ENCODE measurements around the gene RARRES1. TPM values are rescaled to one million over a fixed set of nuclear protein-coding genes. Genes with fewer than 3 reads are reported as not detected.
A peak's percentile ranks its signal among the peaks of the same experiment; 100 is the strongest.

The RARRES1 gene, protein sequence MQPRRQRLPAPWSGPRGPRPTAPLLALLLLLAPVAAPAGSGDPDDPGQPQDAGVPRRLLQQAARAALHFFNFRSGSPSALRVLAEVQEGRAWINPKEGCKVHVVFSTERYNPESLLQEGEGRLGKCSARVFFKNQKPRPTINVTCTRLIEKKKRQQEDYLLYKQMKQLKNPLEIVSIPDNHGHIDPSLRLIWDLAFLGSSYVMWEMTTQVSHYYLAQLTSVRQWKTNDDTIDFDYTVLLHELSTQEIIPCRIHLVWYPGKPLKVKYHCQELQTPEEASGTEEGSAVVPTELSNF
- 10 to 100 TPM in 1 of 7 donors, 1 to 10 TPM in 6; 1.8 to 18.7 (median 4.7) TPM for total RNA-seq
- polyA plus RNA-seq: 10 to 100 TPM in 1 of 3 donors, 1 to 10 TPM in 2; 2.2 to 20.9 (median 6.2) TPM
- long read RNA-seq, donor 1, partial matches to known transcripts: 0 of 3 reads
- long read RNA-seq, donor 1, other reads (novel, unspliced or antisense): 0 of 3 reads
- long read RNA-seq, donor 2, partial matches to known transcripts: 0 of 1 reads
- long read RNA-seq, donor 2, other reads (novel, unspliced or antisense): 0 of 1 reads

DNA sequence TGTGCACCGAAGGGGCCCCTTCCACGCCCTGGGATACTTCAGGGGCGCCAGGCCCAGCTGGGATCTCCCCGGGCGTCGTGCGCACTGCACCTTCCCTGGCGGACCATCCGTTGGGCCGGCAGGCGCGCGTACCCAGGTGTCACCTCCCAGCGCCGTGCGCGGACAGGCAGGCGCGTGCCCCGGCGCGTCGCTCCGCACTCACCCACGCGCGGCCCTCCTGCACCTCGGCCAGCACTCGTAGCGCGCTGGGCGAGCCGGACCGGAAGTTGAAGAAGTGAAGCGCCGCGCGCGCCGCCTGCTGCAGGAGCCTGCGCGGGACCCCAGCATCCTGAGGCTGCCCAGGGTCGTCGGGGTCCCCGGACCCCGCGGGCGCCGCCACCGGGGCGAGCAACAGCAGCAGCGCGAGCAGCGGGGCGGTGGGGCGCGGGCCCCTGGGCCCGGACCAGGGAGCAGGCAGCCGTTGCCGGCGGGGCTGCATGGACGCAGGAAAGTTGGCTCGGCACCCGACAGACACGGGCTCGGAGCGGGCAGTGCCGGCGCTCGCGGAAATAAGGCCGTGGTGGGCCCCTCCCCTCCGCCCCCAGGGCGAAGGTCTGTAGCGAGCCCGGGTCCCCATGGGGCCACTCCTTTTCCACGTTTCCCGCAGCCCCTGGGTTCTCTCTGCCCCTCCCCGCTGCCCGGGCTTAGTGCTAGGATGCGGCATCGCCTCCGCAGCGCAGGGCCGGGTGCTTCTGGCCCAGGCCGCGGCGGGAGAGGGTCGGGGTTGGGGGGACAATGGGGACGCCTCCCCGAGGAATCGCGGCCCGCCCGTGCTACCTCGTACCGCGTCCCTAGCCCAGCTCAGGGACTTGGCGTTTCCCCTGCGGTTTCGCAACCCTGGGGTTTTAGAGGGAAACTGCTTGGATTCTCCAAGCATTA is at the start of gene RARRES1:
RARRES1 (minus strand) TSS at position 520 of the 918 bp plus-strand sequence; CDS start at position 478, 42 bp downstream.
- no peaks in the 10 kb centered on the region for H3K36me3 ChIP-seq

DNA sequence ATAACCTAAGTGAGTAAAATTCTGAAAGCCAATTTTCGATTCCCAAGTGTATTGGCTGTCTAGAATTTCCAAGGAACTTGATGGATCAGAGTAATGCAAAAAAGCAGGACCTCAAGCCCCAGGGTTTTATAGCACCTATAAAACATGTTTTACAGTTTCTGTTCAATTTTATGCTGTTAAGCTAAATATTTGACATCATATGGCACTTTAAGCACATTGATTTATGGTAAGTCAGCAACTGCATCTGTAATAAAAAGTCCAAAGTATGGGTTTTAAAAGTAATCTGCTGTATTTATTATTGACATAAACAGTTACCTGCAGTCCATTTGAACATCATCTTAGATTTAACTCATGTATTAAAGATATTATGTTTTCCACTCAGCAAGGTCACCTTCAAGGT is 49.6 kb upstream of the RARRES1 start:
- TF ChIP-seq, protein P1, sequence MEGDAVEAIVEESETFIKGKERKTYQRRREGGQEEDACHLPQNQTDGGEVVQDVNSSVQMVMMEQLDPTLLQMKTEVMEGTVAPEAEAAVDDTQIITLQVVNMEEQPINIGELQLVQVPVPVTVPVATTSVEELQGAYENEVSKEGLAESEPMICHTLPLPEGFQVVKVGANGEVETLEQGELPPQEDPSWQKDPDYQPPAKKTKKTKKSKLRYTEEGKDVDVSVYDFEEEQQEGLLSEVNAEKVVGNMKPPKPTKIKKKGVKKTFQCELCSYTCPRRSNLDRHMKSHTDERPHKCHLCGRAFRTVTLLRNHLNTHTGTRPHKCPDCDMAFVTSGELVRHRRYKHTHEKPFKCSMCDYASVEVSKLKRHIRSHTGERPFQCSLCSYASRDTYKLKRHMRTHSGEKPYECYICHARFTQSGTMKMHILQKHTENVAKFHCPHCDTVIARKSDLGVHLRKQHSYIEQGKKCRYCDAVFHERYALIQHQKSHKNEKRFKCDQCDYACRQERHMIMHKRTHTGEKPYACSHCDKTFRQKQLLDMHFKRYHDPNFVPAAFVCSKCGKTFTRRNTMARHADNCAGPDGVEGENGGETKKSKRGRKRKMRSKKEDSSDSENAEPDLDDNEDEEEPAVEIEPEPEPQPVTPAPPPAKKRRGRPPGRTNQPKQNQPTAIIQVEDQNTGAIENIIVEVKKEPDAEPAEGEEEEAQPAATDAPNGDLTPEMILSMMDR (IDR thresholded peaks at IDR 0.05 in 8 of 11, conservative IDR thresholded peaks at IDR 0.05 in 3 of 11): no peak
- TF ChIP-seq POLR2A (IDR thresholded peaks at IDR 0.05): no peak
- TF ChIP-seq POLR2AphosphoS5 (IDR thresholded peaks at IDR 0.05): no peak
- 74 to 77% (median 76%) methylated on average over 1 of the region's 1 CpG for WGBS, 5 donors
- H3K27ac ChIP-seq: no peak overlapping the region
- DNase-seq: no peak
- H3K9me3 ChIP-seq: no peaks in the 10 kb centered on the region
- H3K4me3 ChIP-seq: no peak overlapping the region
- no peaks in the 10 kb centered on the region for H3K27me3 ChIP-seq (replicated peaks in 1 of 7)
- H3K4me1 ChIP-seq: peaks cover 0 to 6% (median 0%) of the 10 kb centered on the region in 6 donors
- intact Hi-C loops (cut with DNase I; ENCODE audit: low total_unique reads): loop anchor here (5.0 kb wide), 1 partner anchor 50 kb away; the partner anchor contains the start of gene RARRES1
- no peaks in the 10 kb centered on the region for H3K36me3 ChIP-seq

More for the DNA sequence above, at the start of gene RARRES1:
- intact Hi-C loops (cut with DNase I; ENCODE audit: low total_unique reads): loop anchor here (5.0 kb wide), 1 partner anchor 50 kb away; no protein-coding TSS in a partner anchor
- TF ChIP-seq POLR2AphosphoS5 (IDR thresholded peaks at IDR 0.05): peak in 2 of 3 donors; percentile 43 to 64
- TF ChIP-seq, protein P1 (IDR thresholded peaks at IDR 0.05 in 8 of 11, conservative IDR thresholded peaks at IDR 0.05 in 3 of 11): no peak
- H3K9me3 ChIP-seq: peaks cover 0 to 17% (median 11%) of the 10 kb centered on the region in 8 donors
- H3K4me1 ChIP-seq: peaks cover 8 to 39% (median 27%) of the 10 kb centered on the region in 6 donors
- 5 to 9% (median 6%) methylated on average over 36 to 101 of the region's 101 CpGs for WGBS, 5 donors
- H3K4me3 ChIP-seq: peak within 1 kb of the TSS; percentile 31 to 81 (median 66)
- H3K27ac ChIP-seq: peak within 1 kb of the TSS in 7 of 8 donors; percentile 9 to 67 (median 44)
- peak; percentile 92 for DNase-seq
- peaks cover 0 to 14% (median 0%) of the 10 kb centered on the region in 7 donors for H3K27me3 ChIP-seq (replicated peaks in 1 of 7)

DNA sequence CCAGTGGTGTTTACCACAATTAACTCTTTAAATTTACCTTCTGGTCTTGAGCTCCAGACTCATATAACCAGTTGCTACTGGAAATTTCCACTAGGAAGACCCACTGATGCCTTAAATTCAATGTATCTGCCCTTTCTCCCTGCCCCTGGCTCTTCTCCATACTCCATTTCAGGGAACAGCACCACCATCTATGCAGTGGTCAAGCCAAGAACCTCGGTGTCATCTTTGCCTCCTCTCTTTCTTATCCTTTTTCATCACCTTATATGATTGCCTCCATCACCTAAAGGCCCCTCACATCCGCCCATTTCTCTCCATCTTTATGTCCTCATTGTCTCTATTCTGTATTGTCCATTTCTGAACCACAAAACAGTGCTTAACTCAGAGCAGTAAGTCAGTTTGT is 48.9 kb upstream of the RARRES1 start:
- Histone ChIP-seq H3K4me1 (peaks cover 0 to 6% (median 0%) of the 10 kb centered on the region in 6 donors), H3K36me3 (no peaks in the 10 kb centered on the region), H3K27ac (no peak overlapping the region), H3K9me3 (no peaks in the 10 kb centered on the region), H3K27me3 (replicated peaks in 1 of 7) (no peaks in the 10 kb centered on the region), H3K4me3 (no peak overlapping the region)
- TF ChIP-seq, protein P1 (IDR thresholded peaks at IDR 0.05 in 8 of 11, conservative IDR thresholded peaks at IDR 0.05 in 3 of 11): no peak
- TF ChIP-seq POLR2AphosphoS5 (IDR thresholded peaks at IDR 0.05) (no peak), POLR2A (IDR thresholded peaks at IDR 0.05) (no peak)
- WGBS, 5 donors: 81 to 96% (median 89%) methylated on average over 2 of the region's 2 CpGs
- intact Hi-C loops (cut with DNase I; ENCODE audit: low total_unique reads): loop anchor here (5.0 kb wide), 1 partner anchor 49 kb away; the partner anchor contains the start of gene RARRES1
- DNase-seq: no peak
